ENCODE measurements around the gene HYAL1. TPM values are rescaled to one million over a fixed set of nuclear protein-coding genes. Genes with fewer than 3 reads are reported as not detected.

The HYAL1 gene
- total RNA-seq, 1 donor from 2014 or later: 0.22 TPM

- H3K4me1 Mint-ChIP-seq (ENCODE audit: low read depth): peaks cover 27% of the 10 kb centered on the region
- no peak for TF ChIP-seq CTCF (IDR thresholded peaks at IDR 0.05)
- no peak overlapping the region for H3K4me3 Mint-ChIP-seq (ENCODE audit: unreplicated experiment)
- DNase-seq (ENCODE audit: low spot score): no peak
- H3K36me3 Mint-ChIP-seq (ENCODE audit: low read depth): no peaks in the 10 kb centered on the region
- no peaks in the 10 kb centered on the region for H3K27me3 Mint-ChIP-seq (ENCODE audit: low read depth)
- no peak overlapping the region for H3K27ac Mint-ChIP-seq (ENCODE audit: unreplicated experiment)
- no peaks in the 10 kb centered on the region for H3K9me3 Mint-ChIP-seq (ENCODE audit: low read depth)
Measured at GRCh38 chr3:50294492-50295403, 8.6 kb downstream of the HYAL1 start.

DNA sequence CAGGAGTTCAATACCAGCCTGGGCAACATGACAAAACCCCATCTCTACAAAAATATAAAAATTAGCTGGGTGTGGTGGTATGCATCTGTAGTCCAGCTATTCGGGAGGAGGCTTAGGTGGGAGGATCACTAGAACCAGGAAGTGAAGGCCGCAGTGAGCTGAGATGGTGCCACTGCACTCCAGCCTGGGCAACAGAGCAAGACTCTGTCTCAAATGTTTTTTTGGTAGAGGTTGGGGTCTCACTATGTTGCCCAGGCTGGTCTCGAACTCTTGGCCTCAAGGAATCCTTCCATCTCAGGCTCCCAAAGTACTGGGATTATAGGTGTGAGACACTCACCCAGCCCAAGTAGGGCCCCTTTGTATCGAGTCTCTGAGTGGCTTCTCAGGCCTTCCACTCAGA, 9.3 kb downstream of the HYAL1 start:
- Mint-ChIP-seq H3K27ac (ENCODE audit: unreplicated experiment) (no peak overlapping the region), H3K36me3 (ENCODE audit: low read depth) (no peaks in the 10 kb centered on the region), H3K9me3 (ENCODE audit: low read depth) (no peaks in the 10 kb centered on the region), H3K4me3 (ENCODE audit: unreplicated experiment) (no peak overlapping the region), H3K4me1 (ENCODE audit: low read depth) (peaks cover 24% of the 10 kb centered on the region), H3K27me3 (ENCODE audit: low read depth) (no peaks in the 10 kb centered on the region)
- no peak for DNase-seq (ENCODE audit: low spot score)
- TF ChIP-seq CTCF (IDR thresholded peaks at IDR 0.05): no peak

DNA sequence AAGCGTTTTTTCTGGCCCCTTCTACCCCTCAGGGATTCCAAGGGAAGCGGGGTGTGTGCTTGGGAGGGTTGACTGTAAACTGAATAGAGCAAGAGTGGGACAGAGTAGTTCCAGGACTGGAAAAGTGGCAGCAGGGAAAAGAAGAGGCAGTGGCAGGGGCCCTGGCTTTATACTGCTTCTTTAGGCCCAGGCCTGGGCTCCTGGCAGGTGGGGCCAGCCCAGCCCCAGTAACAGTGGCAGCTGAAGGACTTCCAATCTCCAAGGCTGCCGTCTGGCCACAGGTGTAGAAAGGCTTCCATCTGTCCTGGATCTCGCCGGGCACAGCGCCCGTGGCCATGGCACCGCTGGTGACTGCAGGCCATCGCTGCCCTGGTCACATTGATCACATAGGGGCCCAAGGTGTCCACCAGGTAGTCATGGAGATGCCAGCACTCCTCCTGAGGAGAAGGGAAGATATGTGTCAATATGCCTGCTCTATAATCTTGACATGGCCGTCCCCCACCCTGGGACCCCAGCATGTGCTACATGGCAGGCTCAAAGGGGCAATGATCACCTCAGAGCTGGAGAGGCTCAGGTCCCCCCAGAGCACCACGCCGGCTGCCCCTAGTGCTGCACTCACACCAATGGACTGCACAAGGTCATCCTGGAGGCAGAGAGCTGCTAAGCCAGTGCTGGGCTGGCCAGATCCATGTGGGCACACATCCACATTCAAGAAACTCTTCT, 10.1 kb downstream of the HYAL1 start:
- H3K36me3 Mint-ChIP-seq (ENCODE audit: low read depth): peaks cover 3% of the 10 kb centered on the region
- no peaks in the 10 kb centered on the region for H3K9me3 Mint-ChIP-seq (ENCODE audit: low read depth)
- H3K27ac Mint-ChIP-seq (ENCODE audit: unreplicated experiment): peak overlapping the region; percentile 98
- peak overlapping the region; percentile 75 for H3K4me3 Mint-ChIP-seq (ENCODE audit: unreplicated experiment)
- no peak for DNase-seq (ENCODE audit: low spot score)
- H3K27me3 Mint-ChIP-seq (ENCODE audit: low read depth): no peaks in the 10 kb centered on the region
- peaks cover 19% of the 10 kb centered on the region for H3K4me1 Mint-ChIP-seq (ENCODE audit: low read depth)
- TF ChIP-seq CTCF (IDR thresholded peaks at IDR 0.05): no peak

DNA sequence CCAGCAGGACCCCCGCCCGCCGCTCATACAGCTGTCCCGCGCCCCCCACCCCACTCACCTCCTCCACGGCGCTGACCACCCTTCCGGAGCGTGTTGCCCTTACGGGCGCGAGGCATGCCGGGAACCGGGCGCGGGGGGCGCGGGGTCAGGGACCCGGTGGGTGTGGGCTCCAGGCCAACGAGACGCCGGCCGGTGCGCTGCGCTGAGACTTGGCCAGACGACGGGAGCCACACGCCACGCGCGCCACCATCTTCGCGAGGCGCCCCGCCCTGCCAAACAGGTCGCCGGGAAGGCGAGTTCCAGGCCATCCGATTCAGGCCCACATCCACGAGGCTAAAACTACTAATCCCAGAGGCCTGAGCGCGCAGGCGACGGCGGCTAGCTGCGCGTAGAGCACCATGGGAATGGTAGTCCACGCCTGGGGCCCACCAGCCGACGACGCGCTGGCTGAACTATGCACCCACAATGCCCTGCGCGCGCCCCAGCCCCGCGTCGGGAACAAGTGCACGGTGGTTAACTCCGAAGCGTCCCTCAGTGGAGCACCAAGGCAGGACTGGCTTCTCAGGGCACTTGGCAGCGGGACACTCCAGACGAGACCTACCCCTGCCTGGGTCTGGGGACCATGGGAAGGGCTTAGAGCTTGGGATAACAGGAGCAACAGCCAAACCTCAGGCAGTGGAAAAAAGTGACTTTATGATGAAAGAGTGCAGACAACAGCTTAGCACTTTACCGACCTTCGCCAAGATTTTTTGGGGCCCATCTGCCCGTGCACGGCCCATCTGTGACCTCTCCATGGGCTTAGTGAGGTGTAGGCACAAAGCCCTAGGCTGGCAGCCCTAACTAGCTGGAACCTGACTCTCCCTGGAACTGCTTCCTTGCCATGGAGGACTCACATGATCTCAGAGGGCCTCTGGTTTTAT, 11.0 kb downstream of the HYAL1 start, which contains the start of gene IFRD2:
TSS of gene IFRD2 (minus strand) at position 271 of the 920 bp plus-strand sequence. CDS start at position 116, 155 bp downstream.
- DNase-seq (ENCODE audit: low spot score): peak; percentile 99
- peaks cover 5% of the 10 kb centered on the region for H3K36me3 Mint-ChIP-seq (ENCODE audit: low read depth)
- H3K4me1 Mint-ChIP-seq (ENCODE audit: low read depth): peaks cover 16% of the 10 kb centered on the region
- H3K27ac Mint-ChIP-seq (ENCODE audit: unreplicated experiment): peak within 1 kb of the TSS; percentile 98
- H3K4me3 Mint-ChIP-seq (ENCODE audit: unreplicated experiment): peak within 1 kb of the TSS; percentile 75
- no peaks in the 10 kb centered on the region for H3K27me3 Mint-ChIP-seq (ENCODE audit: low read depth)
- H3K9me3 Mint-ChIP-seq (ENCODE audit: low read depth): no peaks in the 10 kb centered on the region
- TF ChIP-seq CTCF (IDR thresholded peaks at IDR 0.05): peak; percentile 7

Measured in chondrocyte (in vitro differentiated cells).